Mucosa of stomach (tissue), 1 donor: Measurements from ENCODE around the gene GOLGA1.

Experiments
- H3K27me3 ChIP-seq: one replicate; pipeline ENCODE4 v1.7.0; 2013; ENCODE audit warnings: mild to moderate bottlenecking, low read length; ENCODE audit not compliant: control insufficient read depth, insufficient read depth
- H3K36me3 ChIP-seq: one replicate; pipeline ENCODE4 v1.7.0; 2013; ENCODE audit warnings: low read length; ENCODE audit not compliant: control insufficient read depth, insufficient read depth
- H3K4me1 ChIP-seq: one replicate; pipeline ENCODE4 v1.7.0; 2013; ENCODE audit warnings: mild to moderate bottlenecking, low read length; ENCODE audit not compliant: control insufficient read depth, insufficient read depth
- H3K4me3 ChIP-seq: one replicate; pipeline ENCODE4 v1.7.0; 2013; ENCODE audit warnings: low read length
- H3K9ac ChIP-seq: one replicate; pipeline ENCODE4 v1.7.0; 2013; ENCODE audit warnings: mild to moderate bottlenecking, low read length, moderate library complexity
- H3K9me3 ChIP-seq: one replicate; pipeline ENCODE4 v1.7.0; 2013; ENCODE audit warnings: mild to moderate bottlenecking, low read length, moderate library complexity; ENCODE audit not compliant: control insufficient read depth
- donor health status: Pancreatic carcinoma.

The GOLGA1 gene

DNA sequence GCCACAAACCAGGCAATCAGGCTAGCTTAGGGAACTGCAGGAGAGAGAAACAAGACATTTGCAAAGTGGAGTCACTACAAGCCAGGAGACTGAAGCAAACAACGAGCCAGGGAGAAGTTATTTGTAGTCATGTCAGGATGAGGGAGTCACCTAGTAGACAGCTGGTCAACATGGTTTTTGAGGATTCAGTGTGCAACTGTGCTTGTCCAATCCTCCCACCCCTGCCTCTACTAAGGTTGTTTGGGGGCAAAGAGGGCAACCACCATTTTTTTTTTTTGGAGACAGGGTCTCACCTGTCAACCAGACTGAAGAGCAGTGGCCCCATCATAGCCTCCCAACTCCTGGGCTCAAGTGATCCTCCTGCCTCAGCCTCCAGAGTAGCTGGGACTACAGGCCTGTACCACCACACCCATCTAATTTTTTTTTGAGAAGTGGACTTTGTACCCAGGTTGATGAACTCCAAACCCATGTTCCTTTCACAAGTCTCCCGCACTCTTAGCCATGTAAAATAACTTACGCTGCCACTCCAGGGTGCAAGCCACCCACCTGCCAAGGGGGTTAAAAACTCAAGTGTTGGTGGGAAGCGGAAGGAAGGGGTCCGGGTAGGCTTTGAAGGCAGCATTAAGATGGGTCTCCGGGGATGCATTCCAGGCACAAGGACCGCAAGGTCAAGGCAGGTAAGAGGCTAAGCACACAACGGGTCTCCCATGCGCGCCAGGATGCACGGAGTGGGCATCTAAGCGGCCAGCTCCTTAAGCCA is 80.1 kb downstream of the GOLGA1 start:
- no peaks in the 10 kb centered on the region for H3K9me3 ChIP-seq
- H3K4me3 ChIP-seq: peak overlapping the region; percentile 82
- H3K27me3 ChIP-seq: no peaks in the 10 kb centered on the region
- peaks cover 22% of the 10 kb centered on the region for H3K4me1 ChIP-seq
- H3K9ac ChIP-seq: peak overlapping the region; percentile 75
- peaks cover 21% of the 10 kb centered on the region for H3K36me3 ChIP-seq

GRCh38 chr9:124859803-124860581 is 80.9 kb downstream of the GOLGA1 start:
- H3K9me3 ChIP-seq: no peaks in the 10 kb centered on the region
- no peaks in the 10 kb centered on the region for H3K27me3 ChIP-seq
- H3K9ac ChIP-seq: peak overlapping the region; percentile 75
- H3K4me1 ChIP-seq: peaks cover 22% of the 10 kb centered on the region
- peak overlapping the region; percentile 82 for H3K4me3 ChIP-seq
- peaks cover 21% of the 10 kb centered on the region for H3K36me3 ChIP-seq

DNA sequence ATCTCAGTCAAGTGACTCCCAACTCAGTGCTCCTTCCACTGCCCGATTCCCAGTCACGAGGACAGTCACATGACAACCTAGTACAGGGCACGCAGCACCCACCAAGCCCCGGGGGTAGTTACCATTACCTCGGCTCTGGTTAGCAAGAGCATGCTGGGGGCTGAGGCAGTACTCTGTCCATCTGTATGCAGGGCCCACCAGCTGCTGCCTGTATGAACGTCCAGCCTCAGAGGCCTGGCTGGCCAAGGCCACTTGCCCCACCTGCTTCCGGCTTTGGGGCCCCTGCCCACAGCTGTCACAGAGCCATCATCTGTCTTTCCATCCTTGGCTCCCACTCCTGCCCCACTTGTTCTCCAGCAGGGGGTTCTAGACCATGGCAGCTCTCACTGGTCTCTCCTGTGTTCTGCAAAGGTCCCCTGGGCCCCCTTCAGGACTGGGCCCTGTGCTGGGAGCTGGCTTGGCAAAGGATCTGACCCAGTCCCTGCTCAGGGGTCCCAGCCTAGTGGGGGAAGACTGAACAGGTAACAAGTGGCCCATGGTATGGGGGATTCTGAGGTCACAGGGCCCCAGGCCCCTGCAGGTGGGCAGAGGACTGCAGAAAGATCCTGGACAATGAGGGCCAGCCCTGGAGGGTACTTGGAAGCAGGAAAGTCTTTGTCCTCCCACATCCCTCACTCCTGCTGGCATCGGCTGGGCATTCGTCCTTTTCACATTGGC is 82.4 kb downstream of the GOLGA1 start:
- H3K9me3 ChIP-seq: no peaks in the 10 kb centered on the region
- peaks cover 2% of the 10 kb centered on the region for H3K27me3 ChIP-seq
- no peak overlapping the region for H3K9ac ChIP-seq
- peaks cover 13% of the 10 kb centered on the region for H3K4me1 ChIP-seq
- peaks cover 21% of the 10 kb centered on the region for H3K36me3 ChIP-seq
- no peak overlapping the region for H3K4me3 ChIP-seq

GRCh38 chr9:124857533-124858162 is 83.2 kb downstream of the GOLGA1 start:
- H3K36me3 ChIP-seq: peaks cover 21% of the 10 kb centered on the region
- peaks cover 5% of the 10 kb centered on the region for H3K27me3 ChIP-seq
- H3K9me3 ChIP-seq: no peaks in the 10 kb centered on the region
- no peak overlapping the region for H3K4me3 ChIP-seq
- H3K9ac ChIP-seq: no peak overlapping the region
- peaks cover 21% of the 10 kb centered on the region for H3K4me1 ChIP-seq

- no peaks in the 10 kb centered on the region for H3K9me3 ChIP-seq
- peaks cover 21% of the 10 kb centered on the region for H3K36me3 ChIP-seq
- H3K4me1 ChIP-seq: peaks cover 24% of the 10 kb centered on the region
These were observed 84.7 kb downstream of the GOLGA1 start for GRCh38 chr9:124855944-124856765.

GRCh38 chr9:124855566-124855943 is 85.3 kb downstream of the GOLGA1 start:
- H3K4me3 ChIP-seq: no peak overlapping the region
- H3K27me3 ChIP-seq: peaks cover 9% of the 10 kb centered on the region
- H3K4me1 ChIP-seq: peaks cover 18% of the 10 kb centered on the region
- H3K9me3 ChIP-seq: no peaks in the 10 kb centered on the region
- H3K36me3 ChIP-seq: peaks cover 21% of the 10 kb centered on the region
- no peak overlapping the region for H3K9ac ChIP-seq

More at GRCh38 chr9:124855944-124856765, 84.7 kb downstream of the GOLGA1 start:
- Histone ChIP-seq H3K4me3 (no peak overlapping the region), H3K9ac (no peak overlapping the region), H3K27me3 (peaks cover 9% of the 10 kb centered on the region)

- peaks cover 10% of the 10 kb centered on the region for H3K27me3 ChIP-seq
- no peaks in the 10 kb centered on the region for H3K9me3 ChIP-seq
- peaks cover 14% of the 10 kb centered on the region for H3K36me3 ChIP-seq
- peaks cover 12% of the 10 kb centered on the region for H3K4me1 ChIP-seq
- H3K4me3 ChIP-seq: no peak overlapping the region
- no peak overlapping the region for H3K9ac ChIP-seq
These were observed 86.1 kb downstream of the GOLGA1 start for GRCh38 chr9:124854822-124855221.

- H3K4me3 ChIP-seq: no peak overlapping the region
- H3K36me3 ChIP-seq: peaks cover 8% of the 10 kb centered on the region
- H3K4me1 ChIP-seq: peaks cover 12% of the 10 kb centered on the region
- H3K9me3 ChIP-seq: no peaks in the 10 kb centered on the region
- no peak overlapping the region for H3K9ac ChIP-seq
- peaks cover 12% of the 10 kb centered on the region for H3K27me3 ChIP-seq
These were observed 86.7 kb downstream of the GOLGA1 start for GRCh38 chr9:124854161-124854560.

- Histone ChIP-seq H3K27me3 (peaks cover 12% of the 10 kb centered on the region), H3K4me3 (peak overlapping the region; percentile 7), H3K9me3 (no peaks in the 10 kb centered on the region), H3K9ac (peak overlapping the region; percentile 65), H3K36me3 (peaks cover 8% of the 10 kb centered on the region), H3K4me1 (peaks cover 12% of the 10 kb centered on the region)
These were observed 87.2 kb downstream of the GOLGA1 start for GRCh38 chr9:124853605-124854143.

- H3K9me3 ChIP-seq: no peaks in the 10 kb centered on the region
- peaks cover 12% of the 10 kb centered on the region for H3K4me1 ChIP-seq
- H3K4me3 ChIP-seq: peak within 1 kb of the TSS; percentile 7
- peaks cover 12% of the 10 kb centered on the region for H3K27me3 ChIP-seq
- peak within 1 kb of the TSS; percentile 65 for H3K9ac ChIP-seq
- peaks cover 1% of the 10 kb centered on the region for H3K36me3 ChIP-seq
These were observed 87.9 kb downstream of the GOLGA1 start, which contains the start of gene WDR38 for GRCh38 chr9:124852829-124853531. TSS of gene WDR38 (plus strand) at chr9:124853460. CDS start at chr9:124853532, 72 bp downstream.
